ENCODE results near the gene VPS51.
A peak's percentile ranks its signal among the peaks of the same experiment; 100 is the strongest.

Gene VPS51

DNA sequence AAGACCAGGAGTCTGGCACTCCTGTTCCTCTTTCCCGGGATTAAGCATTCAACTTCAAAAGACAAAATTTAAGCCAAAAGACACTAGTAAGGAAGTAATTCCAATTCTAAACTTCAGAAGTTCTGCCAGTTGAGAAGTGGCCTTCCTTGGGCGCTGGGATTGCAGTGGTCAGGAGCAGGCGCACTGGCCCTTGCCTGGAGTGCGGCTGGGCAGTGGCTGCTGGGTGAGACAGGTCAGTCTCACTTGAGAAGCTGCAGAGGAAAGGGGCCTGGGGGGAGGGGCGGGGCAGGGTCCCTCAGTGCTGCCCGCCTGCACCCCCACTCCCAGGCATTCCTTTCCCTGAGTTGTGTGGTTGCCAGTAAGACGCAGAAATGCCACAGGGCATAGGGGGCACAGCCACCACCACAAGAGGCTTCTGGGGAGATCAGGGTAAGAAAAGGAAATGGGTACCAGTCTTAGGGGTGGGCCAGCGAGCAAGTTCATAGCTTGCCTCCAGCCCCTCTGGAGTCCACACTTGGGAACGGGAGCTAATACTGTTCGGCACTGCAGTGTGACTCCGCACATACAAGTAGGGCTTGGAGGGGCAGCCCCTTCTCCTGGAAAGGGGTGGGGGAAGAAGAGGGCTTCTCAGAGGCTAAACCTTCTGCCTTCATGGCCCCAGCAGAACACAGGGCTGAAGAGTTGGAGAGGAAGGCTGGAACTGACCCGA lies 31.6 kb downstream of the VPS51 start:
- TF ChIP-seq, protein P1, sequence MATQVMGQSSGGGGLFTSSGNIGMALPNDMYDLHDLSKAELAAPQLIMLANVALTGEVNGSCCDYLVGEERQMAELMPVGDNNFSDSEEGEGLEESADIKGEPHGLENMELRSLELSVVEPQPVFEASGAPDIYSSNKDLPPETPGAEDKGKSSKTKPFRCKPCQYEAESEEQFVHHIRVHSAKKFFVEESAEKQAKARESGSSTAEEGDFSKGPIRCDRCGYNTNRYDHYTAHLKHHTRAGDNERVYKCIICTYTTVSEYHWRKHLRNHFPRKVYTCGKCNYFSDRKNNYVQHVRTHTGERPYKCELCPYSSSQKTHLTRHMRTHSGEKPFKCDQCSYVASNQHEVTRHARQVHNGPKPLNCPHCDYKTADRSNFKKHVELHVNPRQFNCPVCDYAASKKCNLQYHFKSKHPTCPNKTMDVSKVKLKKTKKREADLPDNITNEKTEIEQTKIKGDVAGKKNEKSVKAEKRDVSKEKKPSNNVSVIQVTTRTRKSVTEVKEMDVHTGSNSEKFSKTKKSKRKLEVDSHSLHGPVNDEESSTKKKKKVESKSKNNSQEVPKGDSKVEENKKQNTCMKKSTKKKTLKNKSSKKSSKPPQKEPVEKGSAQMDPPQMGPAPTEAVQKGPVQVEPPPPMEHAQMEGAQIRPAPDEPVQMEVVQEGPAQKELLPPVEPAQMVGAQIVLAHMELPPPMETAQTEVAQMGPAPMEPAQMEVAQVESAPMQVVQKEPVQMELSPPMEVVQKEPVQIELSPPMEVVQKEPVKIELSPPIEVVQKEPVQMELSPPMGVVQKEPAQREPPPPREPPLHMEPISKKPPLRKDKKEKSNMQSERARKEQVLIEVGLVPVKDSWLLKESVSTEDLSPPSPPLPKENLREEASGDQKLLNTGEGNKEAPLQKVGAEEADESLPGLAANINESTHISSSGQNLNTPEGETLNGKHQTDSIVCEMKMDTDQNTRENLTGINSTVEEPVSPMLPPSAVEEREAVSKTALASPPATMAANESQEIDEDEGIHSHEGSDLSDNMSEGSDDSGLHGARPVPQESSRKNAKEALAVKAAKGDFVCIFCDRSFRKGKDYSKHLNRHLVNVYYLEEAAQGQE (IDR thresholded peaks at IDR 0.05; ENCODE audit: insufficient read depth in 1 of 2, low read depth in 2 of 2, low read length in 2 of 2), result no peak
- TF ChIP-seq TAF1 (IDR thresholded peaks at IDR 0.05; ENCODE audit: borderline replicate concordance, insufficient read depth, low read length) (no peak), SIN3A (IDR thresholded peaks at IDR 0.05; ENCODE audit: borderline replicate concordance, insufficient read depth, low read length) (no peak), POLR2AphosphoS5 (IDR thresholded peaks at IDR 0.05; ENCODE audit: low read depth, low read length) (no peak), FOXP2 (optimal IDR thresholded peaks at IDR 0.05; ENCODE audit: borderline replicate concordance, extremely low read depth, extremely low read length, insufficient read depth) (no peak)

- TF ChIP-seq SIN3A (IDR thresholded peaks at IDR 0.05; ENCODE audit: borderline replicate concordance, insufficient read depth, low read length) (no peak), POLR2AphosphoS5 (IDR thresholded peaks at IDR 0.05; ENCODE audit: low read depth, low read length) (peak; percentile 33; the same call in 1 of the 2 replicates)
These were observed 32.5 kb downstream of the VPS51 start for GRCh38 chr11:65128182-65129145.

GRCh38 chr11:65129649-65130441 lies 33.8 kb downstream of the VPS51 start:
- no peak for TF ChIP-seq SIN3A (IDR thresholded peaks at IDR 0.05; ENCODE audit: borderline replicate concordance, insufficient read depth, low read length)
- TF ChIP-seq FOXP2 (optimal IDR thresholded peaks at IDR 0.05; ENCODE audit: borderline replicate concordance, extremely low read depth, extremely low read length, insufficient read depth), result no peak
- TF ChIP-seq, protein P1 (IDR thresholded peaks at IDR 0.05; ENCODE audit: insufficient read depth in 1 of 2, low read depth in 2 of 2, low read length in 2 of 2), result no peak
- no peak for TF ChIP-seq TAF1 (IDR thresholded peaks at IDR 0.05; ENCODE audit: borderline replicate concordance, insufficient read depth, low read length)
- TF ChIP-seq POLR2AphosphoS5 (IDR thresholded peaks at IDR 0.05; ENCODE audit: low read depth, low read length), result no peak

DNA sequence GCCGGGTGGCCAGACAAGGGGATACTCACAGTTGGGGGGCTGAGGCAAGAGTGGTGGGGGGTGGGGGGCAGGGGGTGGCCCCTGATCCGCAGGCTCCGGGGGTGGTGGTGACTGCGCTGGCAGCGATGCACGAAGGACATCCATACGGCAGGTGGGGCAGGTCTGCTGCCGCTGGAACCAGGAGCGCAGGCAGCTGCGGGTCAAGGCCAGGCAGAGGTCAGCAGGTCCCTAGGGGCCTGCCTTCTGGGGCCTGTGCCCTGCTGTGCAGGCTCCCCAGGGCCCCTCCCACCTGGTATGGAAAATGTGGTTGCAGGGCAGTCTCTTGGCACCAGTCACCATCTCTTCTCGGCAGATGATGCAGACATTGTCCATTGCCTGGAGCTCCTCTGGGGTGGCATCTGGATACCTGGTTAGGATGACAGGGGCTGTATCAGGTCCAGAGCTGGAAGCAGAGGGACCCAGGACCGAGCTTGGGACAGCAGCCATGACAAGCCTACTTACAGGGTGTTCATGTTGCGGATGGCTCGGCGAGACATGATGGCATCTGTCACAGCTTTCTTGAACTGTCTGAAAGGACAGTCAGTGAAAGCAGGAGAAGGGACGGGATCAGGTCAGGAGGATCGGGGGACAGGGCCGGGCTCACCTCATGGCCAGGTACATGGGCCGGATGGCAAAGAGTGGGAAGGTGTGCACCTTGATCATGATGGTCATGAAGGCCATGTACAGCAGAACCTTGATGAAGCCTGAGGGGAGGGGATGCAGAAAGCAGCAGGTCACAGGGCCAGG lies 34.8 kb downstream of the VPS51 start:
- TF ChIP-seq POLR2AphosphoS5 (IDR thresholded peaks at IDR 0.05; ENCODE audit: low read depth, low read length), result no peak
- no peak for TF ChIP-seq FOXP2 (optimal IDR thresholded peaks at IDR 0.05; ENCODE audit: borderline replicate concordance, extremely low read depth, extremely low read length, insufficient read depth)

DNA sequence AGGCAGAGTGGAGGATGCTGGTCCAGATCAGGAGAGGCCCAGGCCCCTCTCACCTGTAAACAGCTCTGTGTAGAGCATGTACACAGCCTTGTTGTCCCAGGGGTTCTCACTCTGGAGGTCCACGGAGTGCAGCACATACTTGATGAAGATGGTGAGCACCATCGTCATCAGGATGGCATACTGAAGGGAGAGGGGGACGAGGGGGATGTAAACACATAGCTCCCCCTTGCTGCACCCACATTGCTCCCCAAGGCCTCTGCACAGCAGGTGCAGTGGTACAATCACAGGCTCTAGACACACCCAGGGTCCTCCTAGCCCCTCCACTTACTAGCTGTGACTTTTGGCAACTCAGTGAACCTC lies 35.4 kb downstream of the VPS51 start:
- TF ChIP-seq TAF1 (IDR thresholded peaks at IDR 0.05; ENCODE audit: borderline replicate concordance, insufficient read depth, low read length) (no peak), POLR2AphosphoS5 (IDR thresholded peaks at IDR 0.05; ENCODE audit: low read depth, low read length) (no peak), FOXP2 (optimal IDR thresholded peaks at IDR 0.05; ENCODE audit: borderline replicate concordance, extremely low read depth, extremely low read length, insufficient read depth) (no peak), SIN3A (IDR thresholded peaks at IDR 0.05; ENCODE audit: borderline replicate concordance, insufficient read depth, low read length) (no peak)
- TF ChIP-seq, protein P1 (IDR thresholded peaks at IDR 0.05; ENCODE audit: insufficient read depth in 1 of 2, low read depth in 2 of 2, low read length in 2 of 2), result no peak
